Measurements from ENCODE around the gene ATP8A2. TPM values are rescaled to one million over a fixed set of nuclear protein-coding genes. Genes with fewer than 3 reads are reported as not detected.
A peak's percentile ranks its signal among the peaks of the same experiment; 100 is the strongest.

ATP8A2 gene
- total RNA-seq, 1 donor from 2014 or later: 1.9 TPM

- Histone ChIP-seq H3K9me3 (no peaks in the 10 kb centered on the region), H3K4me1 (peaks cover 7% of the 10 kb centered on the region), H3K27ac (no peak overlapping the region), H3K36me3 (no peaks in the 10 kb centered on the region), H3K4me3 (no peak overlapping the region), H3K27me3 (no peaks in the 10 kb centered on the region)
- TF ChIP-seq CTCF (IDR thresholded peaks at IDR 0.05): no peak
- DNase-seq (no peak), ATAC-seq (no peak)
- intact Hi-C loops (cut with DNase I): no loop called here
Observed at GRCh38 chr13:26015271-26016125, 643.7 kb downstream of the ATP8A2 start.

DNA sequence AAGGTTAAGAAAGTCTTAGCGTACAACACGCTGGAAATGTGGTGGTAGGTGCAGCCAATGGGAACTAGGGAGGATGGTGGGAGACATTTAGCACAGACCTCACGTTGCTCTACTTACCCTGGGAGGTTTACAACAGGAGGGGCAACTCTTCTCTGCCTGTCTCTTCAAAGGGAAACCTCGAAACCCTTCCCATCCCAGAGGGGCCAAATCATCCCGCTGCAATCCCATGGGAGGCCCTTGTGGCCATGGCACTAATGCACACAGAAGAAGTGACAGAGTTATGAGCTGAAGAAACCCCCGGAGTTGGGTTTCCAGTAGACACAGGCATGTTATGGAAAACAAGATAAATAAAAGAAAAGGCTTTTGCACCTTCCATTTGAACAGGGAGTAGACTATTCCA, 644.4 kb downstream of the ATP8A2 start:
- Histone ChIP-seq H3K36me3 (no peaks in the 10 kb centered on the region), H3K9me3 (no peaks in the 10 kb centered on the region), H3K4me1 (peaks cover 9% of the 10 kb centered on the region), H3K4me3 (no peak overlapping the region), H3K27ac (no peak overlapping the region), H3K27me3 (no peaks in the 10 kb centered on the region)
- TF ChIP-seq CTCF (IDR thresholded peaks at IDR 0.05): no peak
- DNase-seq (no peak), ATAC-seq (no peak)
- intact Hi-C loops (cut with DNase I): no loop called here

DNA sequence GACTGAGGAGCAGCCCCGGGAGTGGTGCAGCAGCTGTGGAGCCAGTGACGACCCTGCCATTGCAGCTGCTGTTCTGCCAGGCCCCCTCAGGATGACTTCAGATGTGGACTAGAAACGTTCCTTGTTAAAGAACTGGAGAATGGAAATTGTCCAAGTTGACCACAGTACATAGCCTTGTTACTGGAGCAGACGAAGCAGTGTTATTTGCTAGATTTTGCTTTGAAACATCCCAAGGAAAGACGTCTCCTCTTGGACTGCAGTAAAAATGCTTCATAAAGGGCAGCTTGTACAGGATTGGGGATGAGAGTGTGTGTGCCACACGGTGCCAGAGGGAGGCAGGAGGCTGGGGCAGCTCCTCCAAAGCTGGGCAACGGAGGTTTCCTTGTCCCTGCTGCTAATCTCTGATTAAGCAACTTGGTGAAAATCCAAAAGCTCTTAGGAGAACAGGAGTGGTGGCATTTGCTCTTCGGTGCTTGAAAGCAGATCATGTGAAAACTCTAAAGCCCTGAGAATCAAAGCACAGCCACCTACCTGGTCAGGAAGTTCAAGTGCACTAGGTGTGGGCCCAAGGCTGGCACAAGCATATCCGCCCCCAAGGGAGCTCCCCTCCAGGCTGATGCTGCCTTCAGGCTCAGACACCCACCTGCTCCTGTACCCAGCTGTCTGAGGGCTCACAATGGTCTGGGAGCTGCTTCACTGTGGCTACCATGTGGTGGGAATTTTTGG, 645.6 kb downstream of the ATP8A2 start:
- Histone ChIP-seq H3K36me3 (no peaks in the 10 kb centered on the region), H3K4me1 (peaks cover 21% of the 10 kb centered on the region), H3K27ac (peak overlapping the region; percentile 51), H3K4me3 (no peak overlapping the region), H3K27me3 (no peaks in the 10 kb centered on the region), H3K9me3 (no peaks in the 10 kb centered on the region)
- peak; percentile 83 for DNase-seq
- peak; percentile 84 for ATAC-seq
- no peak for TF ChIP-seq CTCF (IDR thresholded peaks at IDR 0.05)
- intact Hi-C loops (cut with DNase I): no loop called here

GRCh38 chr13:26017932-26018665, 646.3 kb downstream of the ATP8A2 start:
- DNase-seq (no peak), ATAC-seq (no peak)
- peaks cover 27% of the 10 kb centered on the region for H3K4me1 ChIP-seq
- H3K9me3 ChIP-seq: no peaks in the 10 kb centered on the region
- peak overlapping the region; percentile 51 for H3K27ac ChIP-seq
- H3K4me3 ChIP-seq: no peak overlapping the region
- intact Hi-C loops (cut with DNase I): no loop called here
- no peaks in the 10 kb centered on the region for H3K36me3 ChIP-seq
- no peaks in the 10 kb centered on the region for H3K27me3 ChIP-seq
- no peak for TF ChIP-seq CTCF (IDR thresholded peaks at IDR 0.05)

DNA sequence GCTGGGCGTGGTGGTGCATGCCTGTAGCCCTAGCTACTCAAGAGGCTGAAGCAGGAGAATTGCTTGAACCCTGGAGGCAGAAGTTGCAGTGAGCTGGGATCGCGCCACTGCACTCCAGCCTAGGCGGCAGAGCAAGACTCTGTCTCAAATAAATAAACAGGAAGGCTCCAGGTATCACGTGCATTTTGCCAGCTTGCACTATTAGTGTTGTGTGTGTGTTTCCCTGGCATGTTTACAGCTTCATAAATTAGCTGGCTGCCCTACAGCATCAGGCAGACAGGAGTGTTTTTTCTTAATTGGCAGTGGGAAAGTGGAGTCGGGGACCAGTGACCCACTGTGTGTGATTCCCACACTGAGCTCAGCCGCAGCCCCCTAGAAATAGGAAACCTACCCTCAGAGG, 647.5 kb downstream of the ATP8A2 start:
- Histone ChIP-seq H3K4me1 (peaks cover 28% of the 10 kb centered on the region), H3K27ac (no peak overlapping the region), H3K4me3 (no peak overlapping the region), H3K36me3 (no peaks in the 10 kb centered on the region), H3K27me3 (no peaks in the 10 kb centered on the region), H3K9me3 (no peaks in the 10 kb centered on the region)
- intact Hi-C loops (cut with DNase I): no loop called here
- no peak for DNase-seq
- TF ChIP-seq CTCF (IDR thresholded peaks at IDR 0.05): no peak
- ATAC-seq: no peak

Data from upper lobe of right lung (tissue), 1 donor.